H9 (cell line): ENCODE results near the gene PLEKHA7. TPM values are rescaled to one million over a fixed set of nuclear protein-coding genes. Genes with fewer than 3 reads are reported as not detected.

Experiments
- DNase-seq: peaks from one replicate; pipeline ENCODE4 v3.0.0-alpha.2; 2017
- H2AFZ ChIP-seq: one replicate; pipeline ENCODE4 v1.6.1; 2013; ENCODE audit warnings: mild to moderate bottlenecking, low read length, control low read depth, moderate library complexity
- H2AK5ac ChIP-seq: 2 replicates; pipeline ENCODE4 v1.6.1; 2013; ENCODE audit warnings: low read length, control low read depth, mixed read lengths; ENCODE audit not compliant: insufficient read length
- H2BK120ac ChIP-seq: one replicate; pipeline ENCODE4 v1.6.1; 2013; ENCODE audit warnings: low read depth, mild to moderate bottlenecking, low read length, control low read depth, inconsistent platforms; ENCODE audit not compliant: poor library complexity, severe bottlenecking
- H2BK12ac ChIP-seq: 2 replicates; pipeline ENCODE4 v1.6.1; 2013; ENCODE audit warnings: low read length, control low read depth, mixed read lengths, low read depth; ENCODE audit not compliant: insufficient read length
- H2BK15ac ChIP-seq: 2 replicates; pipeline ENCODE4 v1.6.1; 2013; ENCODE audit warnings: low read depth, low read length, control low read depth
- H2BK20ac ChIP-seq: one replicate; pipeline ENCODE4 v1.6.1; 2013; ENCODE audit warnings: low read depth, mild to moderate bottlenecking, low read length, control low read depth, inconsistent platforms; ENCODE audit not compliant: poor library complexity, severe bottlenecking
- H2BK5ac ChIP-seq: 2 replicates; pipeline ENCODE4 v1.6.1; 2013; ENCODE audit warnings: low read length, control low read depth, mixed read lengths; ENCODE audit not compliant: insufficient read length
- H3K14ac ChIP-seq: 2 replicates; pipeline ENCODE4 v1.6.1; 2013; ENCODE audit warnings: low read length, control low read depth; ENCODE audit not compliant: insufficient read depth
- H3K18ac ChIP-seq: 2 replicates; pipeline ENCODE4 v1.6.1; 2013; ENCODE audit warnings: low read depth, mild to moderate bottlenecking, mixed read lengths, low read length, control low read depth; ENCODE audit not compliant: insufficient read length
- H3K23ac ChIP-seq: 2 replicates; pipeline ENCODE4 v1.6.1; 2013; ENCODE audit warnings: low read length, control low read depth, mixed read lengths, low read depth; ENCODE audit not compliant: insufficient read length
- H3K23me2 ChIP-seq: 2 replicates; pipeline ENCODE4 v1.6.1; 2013; ENCODE audit warnings: low read depth, mild to moderate bottlenecking, mixed read lengths, low read length, control low read depth; ENCODE audit not compliant: insufficient read length, poor library complexity, severe bottlenecking
- H3K27ac ChIP-seq: 2 replicates; pipeline ENCODE4 v1.5.1; 2013; ENCODE audit warnings: low read length, control low read depth, mixed read lengths, low read depth; ENCODE audit not compliant: insufficient read length
- H3K27me3 ChIP-seq: 2 replicates; pipeline ENCODE4 v1.6.1; 2013; ENCODE audit warnings: low read length, control low read depth, inconsistent platforms; ENCODE audit not compliant: insufficient read depth
- H3K4ac ChIP-seq: 2 replicates; pipeline ENCODE4 v1.6.1; 2013; ENCODE audit warnings: low read depth, mild to moderate bottlenecking, control low read depth, inconsistent platforms, low read length, moderate library complexity
- H3K4me1 ChIP-seq: 2 replicates; pipeline ENCODE4 v1.6.1; 2013; ENCODE audit warnings: low read length, control low read depth, inconsistent platforms; ENCODE audit not compliant: insufficient read depth
- H3K4me2 ChIP-seq: 2 replicates; pipeline ENCODE4 v1.6.1; 2013; ENCODE audit warnings: low read length, control low read depth, mixed read lengths; ENCODE audit not compliant: insufficient read length, insufficient read depth
- H3K56ac ChIP-seq: 2 replicates; pipeline ENCODE4 v1.6.1; 2013; ENCODE audit warnings: low read depth, mild to moderate bottlenecking, mixed read lengths, low read length, control low read depth; ENCODE audit not compliant: insufficient read length
- H3K79me1 ChIP-seq: 2 replicates; pipeline ENCODE4 v1.6.1; 2013; ENCODE audit warnings: low read depth, mild to moderate bottlenecking, moderate library complexity, low read length, control low read depth, inconsistent platforms; ENCODE audit not compliant: insufficient read depth, poor library complexity, severe bottlenecking
- H3K79me2 ChIP-seq: 2 replicates; pipeline ENCODE4 v1.6.1; 2013; ENCODE audit warnings: low read length, control low read depth, inconsistent platforms; ENCODE audit not compliant: insufficient read depth
- H3K9ac ChIP-seq: 2 replicates; pipeline ENCODE4 v1.6.1; 2013; ENCODE audit warnings: low read length, control low read depth, mixed read lengths; ENCODE audit not compliant: insufficient read length; ENCODE audit errors: extremely low read depth
- H3K9me3 ChIP-seq: one replicate; pipeline ENCODE4 v1.6.1; 2013; ENCODE audit warnings: low read depth, low read length, inconsistent platforms; ENCODE audit not compliant: control insufficient read depth
- H3T11ph ChIP-seq: one replicate; pipeline ENCODE4 v1.6.1; 2013; ENCODE audit warnings: mild to moderate bottlenecking, low read length, control low read depth, inconsistent platforms
- H4K20me1 ChIP-seq: one replicate; pipeline ENCODE4 v1.6.1; 2013; ENCODE audit not compliant: control insufficient read depth, insufficient read length, insufficient read depth
- H4K5ac ChIP-seq: 2 replicates; pipeline ENCODE4 v1.6.1; 2013; ENCODE audit warnings: low read depth, mild to moderate bottlenecking, mixed read lengths, low read length, control low read depth; ENCODE audit not compliant: insufficient read length
- H4K8ac ChIP-seq: replicated peaks from 2 replicates; pipeline ENCODE4 v1.6.1; 2013; ENCODE audit warnings: low read length, control low read depth, mixed read lengths, low read depth; ENCODE audit not compliant: insufficient read length
- H4K91ac ChIP-seq: 2 replicates; pipeline ENCODE4 v1.6.1; 2013; ENCODE audit warnings: low read depth, mild to moderate bottlenecking, moderate library complexity, mixed read lengths, low read length, control low read depth; ENCODE audit not compliant: insufficient read length
- H3K27ac Mint-ChIP-seq, 3 experiments: 2 replicates in 2 of 3; 3 replicates in 1 of 3; pipeline ENCODE4 v1.8.0; 2020 to 2021; ENCODE audit warnings: mixed read lengths in 3 of 3, mild to moderate bottlenecking in 1 of 3, moderate library complexity in 1 of 3
- H3K27me3 Mint-ChIP-seq: 2 replicates; pipeline ENCODE4 v1.8.0; 2021; ENCODE audit warnings: low read depth, mild to moderate bottlenecking, moderate library complexity, mixed read lengths
- H3K36me3 Mint-ChIP-seq, 3 experiments: 2 replicates in 2 of 3; 3 replicates in 1 of 3; pipeline ENCODE4 v1.8.0; 2020 to 2021; ENCODE audit warnings: low read depth in 3 of 3, mixed read lengths in 3 of 3; ENCODE audit not compliant: insufficient read depth in 1 of 3
- H3K4me1 Mint-ChIP-seq, 2 experiments: 2 replicates each; pipeline ENCODE4 v1.8.0; 2020; ENCODE audit warnings: mixed read lengths in 2 of 2
- H3K4me3 Mint-ChIP-seq, 2 experiments: 2 replicates in 1 of 2; 3 replicates in 1 of 2; pipeline ENCODE4 v1.8.0; 2020 to 2021; ENCODE audit warnings: mild to moderate bottlenecking in 2 of 2, mixed read lengths in 2 of 2, moderate library complexity in 1 of 2
- H3K9me3 Mint-ChIP-seq, 2 experiments: 2 replicates in 1 of 2; 3 replicates in 1 of 2; pipeline ENCODE4 v1.8.0; 2020; ENCODE audit warnings: mild to moderate bottlenecking in 2 of 2, mixed read lengths in 2 of 2, moderate library complexity in 1 of 2
- CTCF ChIP-seq: fragments of 200-600 bp; sonication (generic); conservative IDR thresholded peaks from 3 replicates; pipeline ENCODE4 v1.8.0; 2021; ENCODE audit warnings: antibody characterized with exemption, mild to moderate bottlenecking
- total RNA-seq: library from RNA; stranded (reverse); gene quantifications from 2 replicates; pipeline ENCODE4 v1.2.1, GENCODE V29; 2021

The PLEKHA7 gene
- total RNA-seq, 1 experiment from 2014 or later: 21.0 TPM

- no peak for DNase-seq
- Mint-ChIP-seq H3K4me3 (no peak overlapping the region), H3K4me1 (peaks cover 43 to 57% of the 10 kb centered on the region in 2 experiments), H3K27me3 (peaks cover 20% of the 10 kb centered on the region), H3K36me3 (no peaks in the 10 kb centered on the region), H3K27ac (no peak overlapping the region), H3K9me3 (no peaks in the 10 kb centered on the region)
- H3K4me1 ChIP-seq: peaks cover 7% of the 10 kb centered on the region
- no peaks in the 10 kb centered on the region for H3K9me3 ChIP-seq
- H3K14ac ChIP-seq: no peak overlapping the region
- no peaks in the 10 kb centered on the region for H3K79me2 ChIP-seq
- H4K91ac ChIP-seq: no peak overlapping the region
- no peaks in the 10 kb centered on the region for H3K79me1 ChIP-seq
- no peak overlapping the region for H4K8ac ChIP-seq
- no peak overlapping the region for H3K56ac ChIP-seq
- H3K4me2 ChIP-seq: no peak overlapping the region
- H3K18ac ChIP-seq: no peak overlapping the region
- H2BK20ac ChIP-seq: no peak overlapping the region
- H2BK5ac ChIP-seq: no peak overlapping the region
- no peak for TF ChIP-seq CTCF
- no peak overlapping the region for H3K23ac ChIP-seq
- no peak overlapping the region for H2AK5ac ChIP-seq
- no peak overlapping the region for H2BK15ac ChIP-seq
- no peak overlapping the region for H3K9ac ChIP-seq
- no peak overlapping the region for H3T11ph ChIP-seq
- no peaks in the 10 kb centered on the region for H3K27me3 ChIP-seq
- no peaks in the 10 kb centered on the region for H3K23me2 ChIP-seq
- no peak overlapping the region for H3K4ac ChIP-seq
- no peak overlapping the region for H2AFZ ChIP-seq
- H4K5ac ChIP-seq: no peak overlapping the region
- H4K20me1 ChIP-seq: no peaks in the 10 kb centered on the region
- no peak overlapping the region for H2BK12ac ChIP-seq
- no peak overlapping the region for H2BK120ac ChIP-seq
- no peak overlapping the region for H3K27ac ChIP-seq
Measured at GRCh38 chr11:16900491-16900890, 113.7 kb downstream of the PLEKHA7 start.
